Nephron progenitor cell (in vitro differentiated cells): ENCODE results near the gene HPN.
A peak's percentile ranks its signal among the peaks of the same experiment; 100 is the strongest.

Experiments used
- DNase-seq: peaks from one replicate; pipeline ENCODE4 v3.0.0; 2021
- H3K27ac Mint-ChIP-seq: 2 replicates; pipeline ENCODE4 v1.8.0; 2021; ENCODE audit warnings: mild to moderate bottlenecking, moderate library complexity, mixed read lengths
- H3K27me3 Mint-ChIP-seq: 2 replicates; pipeline ENCODE4 v1.8.0; 2021; ENCODE audit warnings: mild to moderate bottlenecking, low read depth, mixed read lengths; ENCODE audit not compliant: poor library complexity
- H3K36me3 Mint-ChIP-seq: 2 replicates; pipeline ENCODE4 v1.8.0; 2021; ENCODE audit warnings: low read depth, mixed read lengths
- H3K4me1 Mint-ChIP-seq: 2 replicates; pipeline ENCODE4 v1.8.0; 2021; ENCODE audit warnings: mixed read lengths
- H3K4me3 Mint-ChIP-seq: 2 replicates; pipeline ENCODE4 v1.8.0; 2021; ENCODE audit warnings: mild to moderate bottlenecking, moderate library complexity, mixed read lengths
- H3K9me3 Mint-ChIP-seq: 2 replicates; pipeline ENCODE4 v1.8.0; 2021; ENCODE audit warnings: mild to moderate bottlenecking, moderate library complexity, mixed read lengths
- CTCF ChIP-seq: fragments of 200-600 bp; sonication (generic); IDR thresholded peaks from 2 replicates; pipeline ENCODE4 v1.5.0; 2021; ENCODE audit warnings: antibody characterized with exemption

Gene HPN

GRCh38 chr19:35093430-35093829, 51.9 kb downstream of the HPN start:
- peaks cover 14% of the 10 kb centered on the region for H3K27me3 Mint-ChIP-seq
- H3K4me3 Mint-ChIP-seq = no peak overlapping the region
- DNase-seq = no peak
- peaks cover 19% of the 10 kb centered on the region for H3K4me1 Mint-ChIP-seq
- H3K36me3 Mint-ChIP-seq = no peaks in the 10 kb centered on the region
- H3K27ac Mint-ChIP-seq = no peak overlapping the region
- no peaks in the 10 kb centered on the region for H3K9me3 Mint-ChIP-seq
- no peak for TF ChIP-seq CTCF

- peaks cover 14% of the 10 kb centered on the region for H3K27me3 Mint-ChIP-seq
- TF ChIP-seq CTCF = no peak
- H3K9me3 Mint-ChIP-seq = no peaks in the 10 kb centered on the region
- no peak overlapping the region for H3K4me3 Mint-ChIP-seq
- H3K36me3 Mint-ChIP-seq = no peaks in the 10 kb centered on the region
- peaks cover 19% of the 10 kb centered on the region for H3K4me1 Mint-ChIP-seq
- DNase-seq = no peak
- no peak overlapping the region for H3K27ac Mint-ChIP-seq
Observed at GRCh38 chr19:35093941-35094647, 52.6 kb downstream of the HPN start.

GRCh38 chr19:35094656-35095055, 53.1 kb downstream of the HPN start:
- no peak for TF ChIP-seq CTCF

GRCh38 chr19:35095667-35096368, 54.3 kb downstream of the HPN start:
- H3K4me1 Mint-ChIP-seq = peaks cover 12% of the 10 kb centered on the region
- no peak for DNase-seq
- no peak overlapping the region for H3K4me3 Mint-ChIP-seq
- peaks cover 11% of the 10 kb centered on the region for H3K27me3 Mint-ChIP-seq
- H3K27ac Mint-ChIP-seq = peak overlapping the region; percentile 1
- H3K9me3 Mint-ChIP-seq = no peaks in the 10 kb centered on the region
- H3K36me3 Mint-ChIP-seq = no peaks in the 10 kb centered on the region
- no peak for TF ChIP-seq CTCF

More at GRCh38 chr19:35094656-35095055, 53.1 kb downstream of the HPN start:
- Mint-ChIP-seq H3K4me1 (peaks cover 19% of the 10 kb centered on the region), H3K9me3 (no peaks in the 10 kb centered on the region), H3K4me3 (no peak overlapping the region), H3K27ac (no peak overlapping the region), H3K36me3 (no peaks in the 10 kb centered on the region), H3K27me3 (peaks cover 11% of the 10 kb centered on the region)
- no peak for DNase-seq

GRCh38 chr19:35098413-35099049, 57.0 kb downstream of the HPN start:
- Mint-ChIP-seq H3K4me1 (peaks cover 12% of the 10 kb centered on the region), H3K27ac (no peak overlapping the region), H3K4me3 (no peak overlapping the region), H3K9me3 (no peaks in the 10 kb centered on the region), H3K27me3 (peaks cover 18% of the 10 kb centered on the region), H3K36me3 (no peaks in the 10 kb centered on the region)
- no peak for DNase-seq
- no peak for TF ChIP-seq CTCF
